AG04450 (cell line): ENCODE data around the gene PLPP6. TPM values are rescaled to one million over a fixed set of nuclear protein-coding genes. Genes with fewer than 3 reads are reported as not detected.
"Not testable (repeated sequence)": the region's sequence is repeated elsewhere in the genome, so short reads cannot be mapped to it uniquely, and the experiment has no call there.

Experiments used
- CTCF ChIA-PET: fragments of 300-600, 350-600 bp; formaldehyde crosslinking; extraction: SDS; loops from one replicate; lab custom pipeline; 2022; ENCODE audit warnings: antibody characterized with exemption, inconsistent platforms; lab: Charles Lee
- POLR2A ChIA-PET: fragments of 350-600 bp; formaldehyde crosslinking; extraction: SDS; loops from one replicate; lab custom pipeline; 2021; ENCODE audit warnings: antibody characterized with exemption, inconsistent platforms; lab: Yijun Ruan, JAX
- DNase-seq: peaks from one replicate; pipeline ENCODE4 v3.0.0-alpha.2; 2011; ENCODE audit warnings: low read depth, low spot score
- H3K27ac ChIP-seq: one replicate; pipeline ENCODE4 v1.5.1; 2012; ENCODE audit warnings: low read depth, low read length, control low read depth
- H3K27me3 ChIP-seq: one replicate; pipeline ENCODE4 v1.6.0; 2012; ENCODE audit warnings: low read length; ENCODE audit not compliant: control insufficient read depth, insufficient read depth
- H3K4me3 ChIP-seq: 2 replicates; pipeline ENCODE4 v1.5.1; 2011; ENCODE audit warnings: mild to moderate bottlenecking, low read depth, low read length, control low read depth
- H3K9me3 ChIP-seq: 2 replicates; pipeline ENCODE4 v1.5.1; 2012; ENCODE audit warnings: low read length; ENCODE audit not compliant: control insufficient read depth, insufficient read depth
- CTCF ChIP-seq: IDR thresholded peaks from 2 replicates; pipeline ENCODE4 v1.5.1; 2011; ENCODE audit warnings: low read depth, low read length, control low read depth, inconsistent platforms
- polyA plus RNA-seq: library from polyadenylated mRNA; depleted of rRNA; stranded (reverse); fragments of >200 nt; gene quantifications from 2 replicates; pipeline ENCODE4 v1.2.3, GENCODE V29; 2011

PLPP6 gene
- polyA plus RNA-seq, 1 experiment, result 12.1 TPM

- no peak for TF ChIP-seq CTCF
- no peaks in the 10 kb centered on the region for H3K9me3 ChIP-seq
- no peak overlapping the region for H3K4me3 ChIP-seq
- no peak for DNase-seq
- POLR2A ChIA-PET, result no interaction called here
- H3K27ac ChIP-seq, result no peak overlapping the region
- CTCF ChIA-PET, result no interaction called here
- H3K27me3 ChIP-seq, result peaks cover 3% of the 10 kb centered on the region
Observed at GRCh38 chr9:4654538-4654937, 7.6 kb upstream of the PLPP6 start.

GRCh38 chr9:4656196-4656595, 5.9 kb upstream of the PLPP6 start:
- DNase-seq, H3K4me3 ChIP-seq, H3K9me3 ChIP-seq, H3K27ac ChIP-seq, POLR2A ChIA-PET, H3K27me3 ChIP-seq: not testable (repeated sequence)
- CTCF ChIA-PET, result interaction anchor here (0.7 kb wide), 1 partner anchor 1799 kb away, joined by 3 read pairs; no protein-coding TSS in a partner anchor

GRCh38 chr9:4656621-4657020, 5.5 kb upstream of the PLPP6 start:
- no peak for TF ChIP-seq CTCF
- CTCF ChIA-PET, result interaction anchor here (0.5 to 1.2 kb wide), 3 partner anchors 53 to 1799 kb away, joined by 3 read pairs; no protein-coding TSS in a partner anchor
- Histone ChIP-seq H3K9me3 (no peaks in the 10 kb centered on the region), H3K27ac (no peak overlapping the region), H3K4me3 (no peak overlapping the region), H3K27me3 (peaks cover 3% of the 10 kb centered on the region)
- POLR2A ChIA-PET, result no interaction called here
- DNase-seq, result no peak

DNA sequence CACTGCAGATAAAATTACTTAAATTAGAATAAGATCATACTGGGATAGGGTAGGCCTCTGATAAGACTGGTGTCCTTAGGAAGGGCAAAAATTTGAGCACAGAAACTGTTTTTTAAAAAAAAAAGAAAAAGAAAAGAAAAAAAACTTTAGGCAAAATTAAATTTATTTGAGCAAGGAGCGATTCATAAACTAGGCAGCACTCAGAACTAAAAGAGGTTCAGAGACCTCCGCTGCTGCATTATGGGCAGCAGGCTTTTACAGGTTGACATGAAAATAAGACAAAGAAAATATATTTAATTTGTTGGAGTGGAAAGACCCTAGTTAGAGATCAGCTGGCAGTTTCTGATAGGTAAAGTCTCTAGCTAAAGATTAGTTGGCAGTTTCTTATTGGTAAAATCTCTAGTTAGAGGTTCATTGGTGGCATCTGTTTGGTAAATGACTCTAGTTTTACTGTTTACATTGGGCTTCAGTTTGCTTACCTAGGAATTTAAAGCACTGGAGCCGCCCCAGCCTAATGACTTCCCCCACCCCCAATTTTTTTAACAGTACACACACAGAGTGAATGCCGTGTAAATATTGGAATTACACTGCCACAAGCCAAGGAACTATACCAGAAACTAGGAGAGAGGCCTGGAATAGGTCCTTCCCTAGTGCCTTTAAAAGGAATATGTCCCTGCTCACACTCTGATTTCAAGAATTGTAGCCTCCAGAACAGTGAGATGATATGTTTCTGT, 4.5 kb upstream of the PLPP6 start:
- Histone ChIP-seq H3K4me3 (no peak overlapping the region), H3K9me3 (no peaks in the 10 kb centered on the region; the same call in 1 of the 2 replicates), H3K27ac (no peak overlapping the region), H3K27me3 (peaks cover 3% of the 10 kb centered on the region)
- DNase-seq, result no peak
- POLR2A ChIA-PET, result no interaction called here
- TF ChIP-seq CTCF, result no peak
- CTCF ChIA-PET, result interaction anchor here (1.2 kb wide), 1 partner anchor 54 kb away, joined by 3 read pairs; no protein-coding TSS in a partner anchor

DNA sequence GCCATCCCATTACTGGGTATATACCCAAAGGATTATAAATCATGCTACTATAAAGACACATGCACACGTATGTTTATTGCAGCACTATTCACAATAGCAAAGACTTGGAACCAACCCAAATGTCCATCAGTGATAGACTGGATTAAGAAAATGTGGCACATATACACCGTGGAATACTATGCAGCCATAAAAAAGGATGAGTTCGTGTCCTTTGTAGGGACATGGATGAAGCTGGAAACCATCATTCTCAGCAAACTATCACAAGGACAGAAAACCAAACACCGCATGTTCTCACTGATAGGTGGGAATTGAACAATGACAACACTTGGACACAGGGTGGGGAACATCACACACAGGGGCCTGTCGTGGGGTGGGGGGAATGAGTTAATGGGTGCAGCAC, 1.4 kb upstream of the PLPP6 start:
- not testable (repeated sequence) for H3K27ac ChIP-seq, H3K27me3 ChIP-seq, H3K4me3 ChIP-seq, H3K9me3 ChIP-seq, DNase-seq
- POLR2A ChIA-PET, result interaction anchor here (0.7 kb wide), 1 partner anchor 8 kb away, joined by 3 read pairs; no protein-coding TSS in a partner anchor
- CTCF ChIA-PET, result interaction anchor here (0.7 to 1.5 kb wide), 2 partner anchors 56 to 80 kb away, joined by 3 to 4 read pairs; partner anchors contain the start of gene AK3

- TF ChIP-seq CTCF, result no peak
- CTCF ChIA-PET, result interaction anchor here (0.7 to 1.5 kb wide), 3 partner anchors 11 to 79 kb away, joined by 3 to 4 read pairs (median 3); partner anchors contain the start of gene AK3
- Histone ChIP-seq H3K27me3 (no peaks in the 10 kb centered on the region), H3K27ac (no peak overlapping the region), H3K9me3 (no peaks in the 10 kb centered on the region; the same call in 1 of the 2 replicates), H3K4me3 (no peak overlapping the region)
- POLR2A ChIA-PET, result interaction anchor here (0.7 kb wide), 1 partner anchor 8 kb away, joined by 3 read pairs; no protein-coding TSS in a partner anchor
- no peak for DNase-seq
Observed at GRCh38 chr9:4661165-4661564, 929 bp upstream of the PLPP6 start.
